ENCODE data around the gene EVPL.

DNA sequence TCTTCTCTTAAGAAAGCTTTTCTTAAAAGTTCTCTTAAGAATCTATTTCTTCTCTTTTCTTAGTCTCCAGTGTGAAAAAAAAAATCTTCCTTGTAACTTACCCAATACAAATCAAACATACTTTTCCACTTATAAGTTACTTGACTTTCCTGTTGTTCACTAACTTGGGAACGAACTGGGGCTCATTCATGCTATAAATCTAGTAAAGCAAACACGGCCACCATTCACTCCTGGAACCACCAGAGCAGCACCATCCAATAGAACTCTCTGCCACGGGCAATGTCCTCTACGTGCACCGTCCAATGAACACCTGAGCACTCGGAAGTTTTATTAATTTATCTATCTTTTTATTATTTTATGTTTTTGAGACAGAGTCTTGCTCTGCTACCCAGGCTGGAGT lies 24.5 kb upstream of the EVPL start:
- TF ChIP-seq CTCF (IDR thresholded peaks at IDR 0.05) = no peak
- no peak for TF ChIP-seq EP300 (IDR thresholded peaks at IDR 0.05)
- no peak for TF ChIP-seq POLR2A (IDR thresholded peaks at IDR 0.05)
